ENCODE data around the gene DOCK9.

GRCh38 chr13:99015606-99016490 lies 38.0 kb upstream of the DOCK9 start:
- TF ChIP-seq, protein P1, sequence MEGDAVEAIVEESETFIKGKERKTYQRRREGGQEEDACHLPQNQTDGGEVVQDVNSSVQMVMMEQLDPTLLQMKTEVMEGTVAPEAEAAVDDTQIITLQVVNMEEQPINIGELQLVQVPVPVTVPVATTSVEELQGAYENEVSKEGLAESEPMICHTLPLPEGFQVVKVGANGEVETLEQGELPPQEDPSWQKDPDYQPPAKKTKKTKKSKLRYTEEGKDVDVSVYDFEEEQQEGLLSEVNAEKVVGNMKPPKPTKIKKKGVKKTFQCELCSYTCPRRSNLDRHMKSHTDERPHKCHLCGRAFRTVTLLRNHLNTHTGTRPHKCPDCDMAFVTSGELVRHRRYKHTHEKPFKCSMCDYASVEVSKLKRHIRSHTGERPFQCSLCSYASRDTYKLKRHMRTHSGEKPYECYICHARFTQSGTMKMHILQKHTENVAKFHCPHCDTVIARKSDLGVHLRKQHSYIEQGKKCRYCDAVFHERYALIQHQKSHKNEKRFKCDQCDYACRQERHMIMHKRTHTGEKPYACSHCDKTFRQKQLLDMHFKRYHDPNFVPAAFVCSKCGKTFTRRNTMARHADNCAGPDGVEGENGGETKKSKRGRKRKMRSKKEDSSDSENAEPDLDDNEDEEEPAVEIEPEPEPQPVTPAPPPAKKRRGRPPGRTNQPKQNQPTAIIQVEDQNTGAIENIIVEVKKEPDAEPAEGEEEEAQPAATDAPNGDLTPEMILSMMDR (IDR thresholded peaks at IDR 0.05; ENCODE audit: poor library complexity), result no peak
- TF ChIP-seq EZH2 (IDR thresholded peaks at IDR 0.05; ENCODE audit: borderline replicate concordance), result no peak
- no peak for TF ChIP-seq EZH2phosphoT487 (IDR thresholded peaks at IDR 0.05; ENCODE audit: low read depth, severe bottlenecking, unreplicated experiment)

Data from hepatocyte (in vitro differentiated cells).